Stomach (tissue), 9 donors: Measurements from ENCODE around the gene RAB7B. TPM values are rescaled to one million over a fixed set of nuclear protein-coding genes. Genes with fewer than 3 reads are reported as not detected.

ENCODE experiments used
- DNase-seq, 2 donors: peaks; one replicate each; pipeline versions ENCODE4 v3.0.0 to v3.0.0-alpha.2; 2013 to 2019
- H3K27ac ChIP-seq, 5 donors: fragments of 200-600 bp in 4 of 5; sonication (generic) in 4 of 5; one replicate each; pipeline ENCODE4 v1.5.1; 2013 to 2019; ENCODE audit warnings: mild to moderate bottlenecking in 1 of 5, moderate library complexity in 1 of 5
- H3K27me3 ChIP-seq, 3 donors: fragments of 200-600 bp; sonication (generic); one replicate each; pipeline ENCODE4 v1.5.1; 2017 to 2019; ENCODE audit warnings: mixed run types in 1 of 3
- H3K36me3 ChIP-seq, 4 donors: fragments of 200-600 bp; sonication (generic); 1 replicate in 3 of 4; 2 replicates in 1 of 4; pipeline ENCODE4 v1.5.1; 2016 to 2019
- H3K4me1 ChIP-seq, 4 donors: fragments of 200-600 bp; sonication (generic); one replicate each; pipeline ENCODE4 v1.5.1; 2016 to 2019
- H3K4me3 ChIP-seq, 4 donors: fragments of 200-600 bp; sonication (generic) in 3 of 4; one replicate each; pipeline ENCODE4 v1.5.1; 2016 to 2019; ENCODE audit warnings: mild to moderate bottlenecking in 1 of 4
- H3K9me3 ChIP-seq, 4 donors: fragments of 200-600 bp; sonication (generic); one replicate each; pipeline ENCODE4 v1.5.1; 2016 to 2019
- EP300 ChIP-seq: sonication (generic); formaldehyde crosslinking; IDR thresholded peaks from one replicate; pipeline ENCODE4 v1.6.1; 2017; ENCODE audit warnings: antibody characterized with exemption
- POLR2A ChIP-seq, 4 donors: fragments of 450-650 bp; IDR thresholded peaks; one replicate each; pipeline ENCODE4 v1.6.1; 2016; ENCODE audit warnings: antibody characterized with exemption in 4 of 4, control low read depth in 2 of 4, mild to moderate bottlenecking in 1 of 4, moderate library complexity in 1 of 4
- POLR2AphosphoS5 ChIP-seq, 3 donors: sonication (generic); formaldehyde crosslinking; IDR thresholded peaks; one replicate each; pipeline ENCODE4 v1.6.1; 2016; ENCODE audit warnings: antibody characterized with exemption in 3 of 3
- WGBS, 5 donors: extraction: QIAGEN DNeasy Blood & Tissue Kit in 3 of 5; methylation state at CpG; one replicate each; pipeline versions ENCODE4 v1.1.5 to v1.1.7; 2013 to 2018; 5-methylcytosine and 5-hydroxymethylcytosine counted together
- intact Hi-C: fragments of 100-400 bp; cut with DNase I; formaldehyde crosslinking; loops from one replicate; pipeline ENCODE4 v1.15.1; 2023; ENCODE audit warnings: low total_unique reads
- polyA plus RNA-seq, 3 donors: library from polyadenylated mRNA; stranded (reverse); fragments of 200-250 nt; gene quantifications; one replicate each; pipeline ENCODE4 v1.2.3, GENCODE V29; 2013
- total RNA-seq, 5 donors: library from RNA; depleted of rRNA; stranded (reverse); fragments of >200 nt; gene quantifications; one replicate each; pipeline versions ENCODE4 v1.1.0 to v1.2.3, GENCODE V29; 2014 to 2016
- TF ChIP-seq, protein P1 (sequence below), 7 experiments: fragments of 450-650 bp in 4 of 7; fragments of 200-600 bp in 3 of 7; sonication (generic) in 3 of 7; IDR thresholded peaks; one replicate each; pipeline ENCODE4 v1.5.1; 2016 to 2019; ENCODE audit warnings: antibody characterized with exemption in 7 of 7, control low read depth in 2 of 7, mild to moderate bottlenecking in 1 of 7
- donor health status: healthy with polysubstance abuse.
- donor health status: Bipolar disorder and iron deficiency.
- donor health status: healthy.

The RAB7B gene
- total and polyA plus RNA-seq, 8 donors = 0.89 to 14.0 (median 6.2) TPM; not detected in 1

DNA sequence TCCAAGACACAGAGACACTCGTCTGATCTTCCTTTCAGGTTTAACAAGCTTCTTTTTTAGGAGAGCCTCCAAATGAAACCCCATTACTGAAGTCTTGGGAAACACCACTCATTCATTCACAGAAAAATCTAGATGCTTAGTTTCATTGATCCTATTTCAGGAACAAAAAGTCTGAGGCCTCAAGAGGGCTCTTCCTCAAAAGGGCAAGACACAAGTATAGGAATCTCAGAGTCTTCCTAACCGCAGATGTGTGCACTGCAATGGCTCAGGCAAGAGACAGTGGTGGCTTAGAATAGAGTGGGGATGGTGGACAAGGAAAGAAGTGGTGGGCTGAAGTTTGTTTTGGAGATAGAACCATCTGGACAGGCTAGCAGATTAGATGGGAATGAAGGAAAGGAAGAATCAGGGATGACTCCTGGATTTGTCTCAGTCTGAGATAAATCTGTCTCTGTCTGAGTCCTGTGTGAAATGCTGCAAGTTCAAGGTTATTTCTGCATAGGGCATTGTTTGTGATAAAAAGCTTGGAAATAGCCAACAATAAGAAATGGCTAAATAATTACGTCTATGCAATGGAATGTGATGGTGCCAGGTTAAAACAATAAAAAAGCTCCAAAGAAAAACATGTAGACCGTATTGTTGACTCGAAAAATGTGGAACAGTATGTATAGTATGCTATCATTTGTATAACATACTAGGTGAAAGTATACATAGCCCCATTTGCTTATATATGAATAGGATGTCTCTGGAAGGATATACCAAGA lies 29.4 kb upstream of the RAB7B start:
- intact Hi-C loops = no loop called here
- Histone ChIP-seq H3K36me3 (no peaks in the 10 kb centered on the region), H3K4me3 (no peak overlapping the region), H3K27ac (no peak overlapping the region), H3K9me3 (no peaks in the 10 kb centered on the region), H3K4me1 (peaks cover 5 to 20% (median 15%) of the 10 kb centered on the region in 4 donors), H3K27me3 (no peaks in the 10 kb centered on the region)
- DNase-seq = no peak
- whole genome bisulfite sequencing, 5 donors = 80 to 90% (median 88%) methylated on average over 5 of the region's 5 CpGs
- no peak for TF ChIP-seq POLR2A (IDR thresholded peaks at IDR 0.05)
- TF ChIP-seq POLR2AphosphoS5 (IDR thresholded peaks at IDR 0.05) = no peak
- TF ChIP-seq EP300 = no peak
- TF ChIP-seq, protein P1, sequence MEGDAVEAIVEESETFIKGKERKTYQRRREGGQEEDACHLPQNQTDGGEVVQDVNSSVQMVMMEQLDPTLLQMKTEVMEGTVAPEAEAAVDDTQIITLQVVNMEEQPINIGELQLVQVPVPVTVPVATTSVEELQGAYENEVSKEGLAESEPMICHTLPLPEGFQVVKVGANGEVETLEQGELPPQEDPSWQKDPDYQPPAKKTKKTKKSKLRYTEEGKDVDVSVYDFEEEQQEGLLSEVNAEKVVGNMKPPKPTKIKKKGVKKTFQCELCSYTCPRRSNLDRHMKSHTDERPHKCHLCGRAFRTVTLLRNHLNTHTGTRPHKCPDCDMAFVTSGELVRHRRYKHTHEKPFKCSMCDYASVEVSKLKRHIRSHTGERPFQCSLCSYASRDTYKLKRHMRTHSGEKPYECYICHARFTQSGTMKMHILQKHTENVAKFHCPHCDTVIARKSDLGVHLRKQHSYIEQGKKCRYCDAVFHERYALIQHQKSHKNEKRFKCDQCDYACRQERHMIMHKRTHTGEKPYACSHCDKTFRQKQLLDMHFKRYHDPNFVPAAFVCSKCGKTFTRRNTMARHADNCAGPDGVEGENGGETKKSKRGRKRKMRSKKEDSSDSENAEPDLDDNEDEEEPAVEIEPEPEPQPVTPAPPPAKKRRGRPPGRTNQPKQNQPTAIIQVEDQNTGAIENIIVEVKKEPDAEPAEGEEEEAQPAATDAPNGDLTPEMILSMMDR (IDR thresholded peaks at IDR 0.05) = no peak

DNA sequence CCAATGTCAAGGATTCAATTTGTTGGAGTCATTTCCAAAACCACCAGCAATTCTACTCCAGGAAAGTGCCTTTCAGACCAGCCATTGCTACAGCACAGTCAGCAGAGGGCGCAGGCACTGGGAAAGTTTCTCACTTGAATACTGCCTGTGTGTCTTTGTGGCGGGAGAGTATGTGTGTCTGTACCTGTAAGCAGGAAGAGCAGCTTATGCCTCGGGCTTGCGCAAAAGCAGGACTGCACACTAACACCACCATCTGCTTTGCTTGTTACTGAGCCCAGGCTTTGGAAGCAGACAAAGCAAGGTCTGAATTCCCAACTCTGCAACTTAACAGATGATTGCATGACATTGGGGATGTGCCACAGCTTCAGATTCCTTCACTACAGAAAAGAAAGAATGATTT lies 27.5 kb upstream of the RAB7B start:
- no peaks in the 10 kb centered on the region for H3K27me3 ChIP-seq
- no peak for TF ChIP-seq EP300
- TF ChIP-seq POLR2AphosphoS5 (IDR thresholded peaks at IDR 0.05) = peak in 1 of 3 donors; percentile 76
- TF ChIP-seq, protein P1 (IDR thresholded peaks at IDR 0.05) = peak in 5 of 7 experiments; percentile 44 to 88 (median 68)
- no peak for TF ChIP-seq POLR2A (IDR thresholded peaks at IDR 0.05)
- 2 to 8% (median 4%) methylated on average over 4 of the region's 4 CpGs for WGBS, 5 donors
- no peaks in the 10 kb centered on the region for H3K36me3 ChIP-seq
- H3K9me3 ChIP-seq = no peaks in the 10 kb centered on the region
- no peak overlapping the region for H3K4me3 ChIP-seq
- intact Hi-C loops = no loop called here
- peaks cover 5 to 28% (median 16%) of the 10 kb centered on the region in 4 donors for H3K4me1 ChIP-seq
- peak; percentile 82 to 93 for DNase-seq
- H3K27ac ChIP-seq = no peak overlapping the region

DNA sequence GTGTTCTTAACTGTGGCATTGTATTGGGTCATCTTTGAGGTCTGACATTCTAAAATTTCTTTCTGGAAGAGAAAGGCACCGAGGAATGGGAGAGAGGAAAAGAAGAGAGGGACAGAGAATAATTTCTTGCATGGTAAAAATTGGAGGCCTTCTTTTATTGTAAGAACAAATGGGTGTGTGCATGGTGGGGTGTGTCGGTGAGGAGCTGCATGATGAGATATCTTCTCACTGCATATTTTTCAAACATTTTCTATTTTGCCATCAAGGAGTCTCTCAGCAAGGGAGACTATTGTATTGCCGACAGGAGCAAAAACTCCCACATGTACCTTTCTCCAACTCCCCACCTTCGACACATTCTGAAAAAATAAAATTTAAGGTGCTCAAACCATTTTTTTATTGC lies 27.0 kb upstream of the RAB7B start:
- no peaks in the 10 kb centered on the region for H3K27me3 ChIP-seq
- no peaks in the 10 kb centered on the region for H3K9me3 ChIP-seq
- intact Hi-C loops = no loop called here
- no peaks in the 10 kb centered on the region for H3K36me3 ChIP-seq
- WGBS, 5 donors = 71 to 76% (median 74%) methylated on average over 4 of the region's 4 CpGs
- peaks cover 7 to 33% (median 21%) of the 10 kb centered on the region in 4 donors for H3K4me1 ChIP-seq
- H3K4me3 ChIP-seq = no peak overlapping the region
- DNase-seq = no peak
- H3K27ac ChIP-seq = no peak overlapping the region
- TF ChIP-seq, protein P1 (IDR thresholded peaks at IDR 0.05) = no peak
- TF ChIP-seq POLR2A (IDR thresholded peaks at IDR 0.05) (no peak), EP300 (no peak), POLR2AphosphoS5 (IDR thresholded peaks at IDR 0.05) (no peak)

- Histone ChIP-seq H3K27me3 (no peaks in the 10 kb centered on the region), H3K4me3 (no peak overlapping the region), H3K9me3 (no peaks in the 10 kb centered on the region), H3K27ac (no peak overlapping the region), H3K36me3 (no peaks in the 10 kb centered on the region), H3K4me1 (peaks cover 9 to 40% (median 24%) of the 10 kb centered on the region in 4 donors)
- 45 to 70% (median 68%) methylated on average over 4 of the region's 4 CpGs for WGBS, 5 donors
- intact Hi-C loops = no loop called here
- no peak for TF ChIP-seq POLR2A (IDR thresholded peaks at IDR 0.05)
- TF ChIP-seq POLR2AphosphoS5 (IDR thresholded peaks at IDR 0.05) = no peak
- TF ChIP-seq, protein P1 (IDR thresholded peaks at IDR 0.05) = no peak
- TF ChIP-seq EP300 = no peak
- DNase-seq = peak in 1 of 2 donors; percentile 53
These were observed 26.3 kb upstream of the RAB7B start for GRCh38 chr1:206029484-206029883.
